Measurements from ENCODE around the gene DCDC1.

DNA sequence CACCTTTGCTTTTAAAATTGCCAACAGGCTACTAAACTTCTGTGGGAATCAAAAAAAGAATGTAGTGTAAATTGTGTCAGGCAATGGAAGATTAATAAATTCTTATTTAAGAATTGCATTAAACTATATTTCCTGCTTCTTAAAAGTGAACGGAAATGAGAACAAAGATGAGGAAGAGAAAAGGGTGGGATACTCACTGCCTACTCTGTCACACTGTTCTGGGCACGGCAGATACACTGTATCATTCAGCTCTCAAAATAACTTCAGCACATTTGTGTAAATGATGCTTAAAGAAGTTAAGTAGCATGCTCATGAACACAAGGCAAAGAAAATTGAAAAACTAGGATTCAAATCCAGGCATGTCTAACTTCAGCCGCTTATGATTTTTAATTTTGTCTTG, 218.7 kb downstream of the DCDC1 start:
- TF ChIP-seq, protein P1, sequence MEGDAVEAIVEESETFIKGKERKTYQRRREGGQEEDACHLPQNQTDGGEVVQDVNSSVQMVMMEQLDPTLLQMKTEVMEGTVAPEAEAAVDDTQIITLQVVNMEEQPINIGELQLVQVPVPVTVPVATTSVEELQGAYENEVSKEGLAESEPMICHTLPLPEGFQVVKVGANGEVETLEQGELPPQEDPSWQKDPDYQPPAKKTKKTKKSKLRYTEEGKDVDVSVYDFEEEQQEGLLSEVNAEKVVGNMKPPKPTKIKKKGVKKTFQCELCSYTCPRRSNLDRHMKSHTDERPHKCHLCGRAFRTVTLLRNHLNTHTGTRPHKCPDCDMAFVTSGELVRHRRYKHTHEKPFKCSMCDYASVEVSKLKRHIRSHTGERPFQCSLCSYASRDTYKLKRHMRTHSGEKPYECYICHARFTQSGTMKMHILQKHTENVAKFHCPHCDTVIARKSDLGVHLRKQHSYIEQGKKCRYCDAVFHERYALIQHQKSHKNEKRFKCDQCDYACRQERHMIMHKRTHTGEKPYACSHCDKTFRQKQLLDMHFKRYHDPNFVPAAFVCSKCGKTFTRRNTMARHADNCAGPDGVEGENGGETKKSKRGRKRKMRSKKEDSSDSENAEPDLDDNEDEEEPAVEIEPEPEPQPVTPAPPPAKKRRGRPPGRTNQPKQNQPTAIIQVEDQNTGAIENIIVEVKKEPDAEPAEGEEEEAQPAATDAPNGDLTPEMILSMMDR (IDR thresholded peaks at IDR 0.05): no peak
- no peak for TF ChIP-seq POLR2A (IDR thresholded peaks at IDR 0.05)
